NAMALWA (cell line): Measurements from ENCODE around the gene IMP4.

Experiments used
- DNase-seq: peaks from one replicate; pipeline ENCODE4 v3.0.0-alpha.2; 2015; ENCODE audit warnings: low spot score

Gene IMP4

DNA sequence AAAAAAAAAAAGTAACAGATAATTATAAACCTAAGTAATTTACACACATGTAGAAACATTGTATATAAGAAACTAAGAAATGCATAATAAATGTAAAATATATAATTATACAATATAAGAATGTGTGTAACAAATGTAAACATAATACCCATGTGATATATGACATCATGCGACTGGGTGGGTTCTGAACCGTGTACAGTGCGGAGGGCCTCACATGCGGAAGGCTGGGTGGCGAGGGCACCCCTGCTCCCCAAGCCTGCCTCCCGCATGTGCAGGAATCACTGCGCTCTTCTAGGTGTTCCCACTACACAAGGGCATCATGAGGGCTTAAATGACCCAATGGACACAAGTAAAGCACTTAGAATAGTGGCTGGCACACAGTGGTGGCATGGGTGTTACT is 15.2 kb downstream of the IMP4 start:
- no peak for DNase-seq

DNA sequence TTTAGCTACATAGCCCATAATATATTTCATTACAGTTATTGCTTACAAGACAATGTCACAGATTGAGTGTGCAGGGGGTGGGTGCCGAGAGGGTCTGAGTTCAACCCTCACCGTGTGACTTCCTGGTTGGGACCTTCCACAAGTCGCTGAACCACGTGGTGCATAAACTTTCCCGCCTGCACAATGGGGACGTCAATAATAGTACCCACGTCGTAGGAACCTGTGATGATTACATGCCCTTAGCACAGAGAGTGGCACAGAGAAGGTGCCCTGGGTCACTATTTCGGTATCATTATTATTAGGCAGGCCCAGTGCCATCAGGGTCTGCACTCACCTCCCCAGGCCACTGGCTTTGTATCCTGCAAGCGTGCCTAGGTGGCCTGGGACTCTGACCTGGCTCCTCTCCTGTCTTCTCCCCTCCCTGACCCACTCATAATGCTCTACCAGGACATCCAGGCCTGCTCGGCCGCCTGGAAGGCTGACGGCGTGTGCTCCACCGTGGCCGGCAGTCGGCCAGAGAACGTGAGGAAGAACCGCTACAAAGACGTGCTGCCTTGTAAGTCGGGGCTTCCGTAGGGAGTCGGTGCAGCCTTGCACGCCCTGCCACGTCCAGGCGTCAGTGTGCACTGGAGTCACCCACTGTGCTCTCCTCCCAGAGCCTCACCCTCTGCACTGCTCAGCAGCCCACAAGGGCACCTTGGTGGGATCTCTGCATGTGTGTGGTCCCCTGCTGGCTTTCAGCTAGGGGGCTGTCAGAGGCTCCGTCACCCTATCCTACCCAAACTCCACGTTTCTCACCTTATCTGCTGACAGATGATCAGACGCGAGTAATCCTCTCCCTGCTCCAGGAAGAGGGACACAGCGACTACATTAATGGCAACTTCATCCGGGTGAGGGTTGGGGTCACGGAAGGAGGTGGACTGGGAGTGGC is 16.0 kb downstream of the IMP4 start:
- no peak for DNase-seq

- DNase-seq: no peak
These were observed 16.8 kb downstream of the IMP4 start for GRCh38 chr2:130359466-130359865.

DNA sequence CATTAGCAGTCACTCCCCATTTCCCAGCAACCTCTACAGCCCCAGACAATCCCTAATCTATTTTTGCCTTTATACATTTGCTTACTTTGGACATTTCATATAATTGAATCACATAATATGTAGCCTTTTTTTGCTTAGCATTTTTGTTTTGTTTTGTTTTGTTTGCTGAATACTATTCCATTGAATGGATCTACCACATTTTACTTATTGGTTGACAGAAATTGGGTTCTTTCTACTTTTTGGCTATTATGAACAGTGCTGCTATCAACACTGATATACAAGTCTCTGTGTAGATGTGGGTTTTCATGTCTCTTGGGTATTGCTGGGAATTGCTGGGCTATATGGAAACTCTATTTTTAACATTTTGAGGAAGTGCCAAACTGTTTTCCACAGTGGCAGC is 20.8 kb downstream of the IMP4 start:
- DNase-seq: no peak

DNA sequence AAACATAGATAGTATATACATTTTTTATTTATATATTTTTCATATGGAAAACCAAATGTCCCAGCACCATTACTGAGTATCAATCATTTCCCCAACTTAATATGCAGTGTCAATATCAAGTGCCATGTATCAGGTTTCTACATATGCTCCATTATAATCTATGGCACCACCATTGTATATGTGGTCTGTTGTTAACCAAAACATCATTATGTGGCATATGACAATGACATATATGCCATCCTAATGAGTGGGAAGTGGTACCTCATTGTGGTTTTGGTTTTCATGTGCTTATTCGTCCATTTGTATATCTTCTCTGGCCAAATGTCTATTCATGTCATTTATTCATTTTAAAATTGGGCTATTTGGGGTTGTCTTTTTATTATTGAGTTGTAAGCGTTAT is 22.4 kb downstream of the IMP4 start:
- DNase-seq: no peak

GRCh38 chr2:130365963-130366362 is 23.3 kb downstream of the IMP4 start:
- no peak for DNase-seq

DNA sequence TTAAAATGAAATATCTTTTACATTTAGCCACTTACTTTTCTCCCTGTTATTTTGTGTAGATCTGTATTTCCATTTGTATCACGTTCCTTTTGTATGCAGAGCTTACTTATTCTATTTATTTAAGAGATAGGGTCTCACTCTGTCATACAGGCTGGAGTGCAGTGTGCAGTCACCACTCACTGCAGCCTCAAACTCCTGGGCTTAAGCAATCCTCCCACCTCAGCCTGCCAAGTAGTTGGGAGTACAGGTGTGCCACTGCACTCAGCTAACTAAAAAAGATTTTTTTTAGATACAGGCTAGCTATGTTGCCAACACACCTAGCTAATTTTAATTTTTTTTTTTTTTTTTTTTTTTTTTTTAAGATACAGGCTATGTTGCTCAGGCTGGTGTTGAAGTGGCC is 24.0 kb downstream of the IMP4 start:
- no peak for DNase-seq

GRCh38 chr2:130368786-130369185 is 26.1 kb downstream of the IMP4 start:
- DNase-seq: no peak

DNA sequence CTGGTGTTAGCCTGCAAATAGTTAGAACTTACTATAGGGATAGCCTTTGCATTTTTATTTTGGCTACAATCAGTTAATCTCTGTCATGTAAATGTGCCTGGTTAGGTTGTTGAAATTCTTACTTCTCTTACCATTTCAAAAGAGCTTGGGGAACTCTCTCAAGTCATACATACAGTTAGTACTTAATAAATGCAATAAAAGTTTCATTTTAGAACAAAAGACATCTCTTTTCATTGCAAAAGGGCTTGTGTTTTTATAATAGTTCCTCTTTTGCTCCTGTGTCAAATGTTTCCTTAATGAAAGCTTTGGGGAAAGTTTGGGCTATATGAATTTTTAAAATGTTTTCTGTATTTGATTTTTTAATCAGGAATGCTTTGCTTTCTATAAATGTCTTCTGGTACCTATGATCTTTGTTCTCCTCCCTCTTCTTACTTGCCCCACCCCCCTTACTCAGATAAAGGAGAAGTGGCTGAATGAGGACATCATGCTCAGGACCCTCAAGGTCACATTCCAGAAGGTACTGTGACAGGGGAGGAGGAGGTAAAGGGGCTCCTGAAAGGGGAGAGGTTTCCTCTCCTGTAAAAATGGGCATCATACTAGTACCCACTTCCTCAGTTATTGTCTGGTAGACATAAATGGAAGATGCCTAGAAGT is 26.7 kb downstream of the IMP4 start:
- no peak for DNase-seq

DNA sequence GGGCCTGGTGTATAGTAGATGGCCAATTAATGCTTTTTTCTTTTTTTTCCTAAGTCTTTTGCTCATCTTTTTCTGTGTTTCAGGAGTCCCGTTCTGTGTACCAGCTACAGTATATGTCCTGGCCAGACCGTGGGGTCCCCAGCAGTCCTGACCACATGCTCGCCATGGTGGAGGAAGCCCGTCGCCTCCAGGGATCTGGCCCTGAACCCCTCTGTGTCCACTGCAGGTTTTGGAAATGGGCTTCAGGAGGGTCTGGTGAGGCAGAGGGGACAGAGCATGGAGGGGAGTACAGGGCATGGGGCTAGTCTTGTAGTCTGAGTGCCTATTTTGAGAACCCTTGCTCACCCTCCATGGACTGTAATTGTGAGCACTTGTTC is 27.3 kb downstream of the IMP4 start:
- DNase-seq: no peak

- DNase-seq: no peak
These were observed 27.8 kb downstream of the IMP4 start for GRCh38 chr2:130370490-130370889.

- no peak for DNase-seq
These were observed 29.0 kb downstream of the IMP4 start for GRCh38 chr2:130371723-130372054.

DNA sequence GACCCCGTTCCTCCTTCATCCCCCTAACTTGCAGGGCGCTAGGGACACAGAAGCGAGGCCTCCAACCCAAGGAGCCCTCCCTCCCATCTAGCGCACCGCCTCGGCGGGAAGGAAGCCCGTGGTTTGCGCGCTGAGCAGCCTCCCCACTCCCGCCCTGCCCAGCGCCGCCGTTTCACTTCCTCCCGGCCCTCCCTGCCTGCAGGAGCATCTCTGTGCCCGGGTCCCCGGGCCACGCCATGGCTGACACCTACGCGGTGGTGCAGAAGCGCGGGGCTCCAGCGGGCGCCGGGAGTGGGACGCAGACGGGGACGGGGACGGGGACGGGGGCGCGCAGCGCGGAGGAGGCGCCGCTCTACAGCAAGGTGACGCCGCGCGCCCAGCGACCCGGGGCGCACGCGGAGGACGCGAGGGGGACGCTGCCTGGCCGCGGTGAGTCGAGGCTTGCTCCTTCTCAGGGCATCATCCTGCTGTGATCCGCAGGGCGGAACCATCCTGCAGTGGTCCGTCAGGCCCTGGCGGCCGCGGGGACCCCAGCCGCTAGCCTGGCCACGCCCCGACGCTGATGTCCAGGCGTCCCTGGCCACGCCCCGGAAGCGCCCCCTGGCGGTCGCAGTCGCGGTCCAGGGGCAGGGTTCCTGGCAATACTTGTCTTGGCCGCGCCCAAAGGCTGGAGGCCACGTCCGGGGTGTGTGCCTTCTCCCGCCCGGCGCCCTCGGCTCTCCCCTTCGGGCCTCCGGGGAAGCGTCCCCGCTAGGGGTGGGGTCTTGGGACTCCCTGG is 29.5 kb downstream of the IMP4 start:
- DNase-seq: peak; percentile 81

DNA sequence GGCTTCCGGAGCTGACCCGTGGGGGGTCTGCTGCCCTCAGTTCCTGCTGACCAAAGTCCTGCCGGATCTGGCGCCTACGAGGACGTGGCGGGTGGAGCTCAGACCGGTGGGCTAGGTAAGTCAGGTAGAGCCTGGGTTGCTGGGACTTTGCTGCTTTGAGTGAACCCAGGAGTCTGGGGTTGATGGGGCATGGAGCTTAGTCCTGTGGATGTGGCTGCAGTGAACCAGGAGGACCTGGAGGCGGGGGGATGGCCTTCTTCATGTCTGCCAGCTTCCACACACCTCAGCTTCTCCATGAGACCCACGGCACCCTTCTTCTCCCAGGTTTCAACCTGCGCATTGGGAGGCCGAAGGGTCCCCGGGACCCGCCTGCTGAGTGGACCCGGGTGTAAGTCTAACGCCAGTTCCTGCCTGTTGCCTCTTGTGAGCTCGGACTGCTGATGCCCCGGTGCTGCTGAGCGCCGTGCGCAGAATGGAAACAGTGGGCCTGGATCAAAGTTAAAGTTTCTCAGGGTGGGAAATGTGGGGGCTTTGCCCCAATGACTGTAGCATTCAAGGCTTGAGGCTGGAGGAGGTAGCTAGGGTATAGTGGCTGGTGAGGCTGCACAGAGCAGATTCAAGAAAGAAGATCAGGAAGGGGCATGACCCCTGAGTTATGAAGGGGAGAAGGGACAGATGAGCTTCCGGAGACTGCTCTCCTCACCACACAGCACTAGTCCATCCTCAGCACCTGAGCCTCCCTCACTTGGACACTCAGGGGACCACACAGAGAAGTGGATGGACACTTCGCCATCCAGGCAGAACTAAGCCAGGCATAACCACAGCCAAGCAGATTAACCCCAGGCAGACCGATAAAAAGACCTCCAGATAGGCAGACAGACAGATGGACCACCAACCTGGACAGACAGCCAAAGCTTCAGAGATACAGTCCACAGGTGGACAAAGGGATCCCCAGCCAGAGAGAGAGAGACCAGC is 30.4 kb downstream of the IMP4 start:
- no peak for DNase-seq

DNA sequence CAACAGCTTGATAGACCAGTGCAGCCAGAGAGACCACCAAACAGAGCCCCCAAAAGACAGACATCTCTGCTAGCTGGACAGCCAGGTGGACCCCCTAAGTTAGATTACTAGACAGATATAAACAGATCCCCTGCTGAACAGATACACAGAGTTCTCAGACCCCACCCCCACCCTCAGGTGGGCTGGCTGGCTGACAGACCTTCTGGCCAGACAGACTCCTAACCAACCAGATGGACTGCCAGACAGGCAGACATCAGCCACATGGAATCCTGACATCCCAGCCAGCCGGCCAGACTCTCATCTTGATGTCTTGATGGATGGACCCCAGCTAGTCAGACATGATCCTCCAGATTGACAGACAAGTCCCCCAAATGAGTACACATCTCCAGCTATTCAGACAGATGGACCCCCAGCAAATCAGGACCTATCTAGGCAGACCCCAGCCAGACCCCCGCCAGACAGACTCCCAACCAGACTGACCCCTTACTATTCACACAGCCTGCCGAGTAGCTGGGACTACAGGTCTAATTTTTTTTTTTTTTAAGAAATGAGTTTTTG is 31.2 kb downstream of the IMP4 start:
- no peak for DNase-seq

DNA sequence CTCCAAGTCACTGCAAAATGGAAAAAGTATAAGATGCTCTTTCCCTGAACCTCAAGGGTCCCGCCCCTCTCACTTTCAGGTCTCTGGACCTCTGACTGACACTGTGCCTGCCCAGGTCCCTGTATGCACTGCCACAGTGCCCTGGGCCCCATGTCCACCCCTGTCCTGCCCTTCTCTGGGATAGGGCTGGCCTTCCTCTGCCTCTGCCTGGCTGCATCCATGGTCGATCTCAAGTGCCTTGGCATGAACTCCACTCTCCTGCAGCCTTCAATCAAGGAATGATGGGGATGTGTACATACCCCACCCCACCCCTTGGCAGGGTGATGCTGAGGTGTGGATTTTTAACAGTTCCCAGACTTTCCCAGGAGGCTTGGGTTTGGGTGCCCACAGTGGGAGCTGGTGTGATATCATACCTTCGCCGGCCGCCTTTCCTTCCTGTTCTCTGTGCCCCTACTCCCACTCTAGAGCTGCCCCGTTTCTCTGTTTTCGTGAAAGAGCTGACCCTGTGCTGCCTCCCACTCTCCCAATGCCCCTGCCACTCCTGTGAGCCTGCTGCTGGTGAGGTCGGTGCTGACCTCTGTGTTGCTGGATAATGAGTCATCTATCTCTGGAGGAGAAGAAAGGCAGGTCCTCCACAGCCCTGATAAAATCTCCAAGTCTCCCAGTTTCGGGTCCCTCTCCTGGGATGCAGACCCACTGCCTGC is 32.0 kb downstream of the IMP4 start:
- DNase-seq: no peak

DNA sequence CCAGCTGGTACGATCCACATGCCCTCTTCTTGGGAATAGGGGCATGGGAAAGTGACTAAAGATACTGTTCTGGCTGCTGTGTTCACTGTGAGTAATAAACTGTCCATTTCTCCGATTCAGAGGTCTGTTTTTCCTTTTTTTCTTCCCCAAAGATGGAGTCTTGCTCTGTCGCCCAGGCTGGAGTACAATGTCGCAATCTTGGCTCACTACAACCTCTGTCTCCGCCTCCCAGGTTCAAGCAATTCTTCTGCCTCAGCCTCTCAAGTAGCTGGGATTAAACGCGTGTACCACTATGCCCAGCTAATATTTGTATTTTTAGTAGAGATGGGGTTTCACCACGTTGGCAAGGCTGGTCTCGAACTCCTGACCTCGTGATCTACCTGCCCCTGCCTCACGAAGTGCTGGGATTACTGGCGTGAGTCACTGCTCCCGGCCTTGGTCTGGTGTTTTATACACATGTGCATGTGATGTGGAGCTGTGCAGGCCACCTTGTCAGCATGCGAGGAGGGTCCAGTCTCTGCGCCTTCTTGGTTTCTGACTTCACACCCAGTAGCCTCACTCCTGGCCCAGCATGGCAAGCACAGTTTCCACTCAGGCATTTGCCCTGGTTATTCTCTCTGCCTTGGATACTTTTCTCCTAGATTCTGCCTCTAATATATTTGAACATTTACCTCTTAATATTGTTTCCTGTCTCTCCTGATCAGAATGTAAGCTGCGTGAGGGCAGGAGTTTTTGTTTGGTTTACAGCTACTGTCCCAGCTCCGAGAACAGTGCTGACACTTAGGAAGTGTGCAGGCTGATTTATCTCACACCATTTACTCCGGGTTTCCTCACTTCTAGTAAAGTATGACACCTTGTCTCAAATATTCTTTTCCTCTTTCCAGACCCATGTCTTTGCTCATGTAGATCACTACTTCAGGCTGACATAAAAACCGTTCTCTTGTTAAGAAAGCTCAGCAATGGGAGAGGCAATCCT is 32.9 kb downstream of the IMP4 start:
- no peak for DNase-seq

GRCh38 chr2:130376433-130377293 is 34.0 kb downstream of the IMP4 start:
- DNase-seq: peak; percentile 60

DNA sequence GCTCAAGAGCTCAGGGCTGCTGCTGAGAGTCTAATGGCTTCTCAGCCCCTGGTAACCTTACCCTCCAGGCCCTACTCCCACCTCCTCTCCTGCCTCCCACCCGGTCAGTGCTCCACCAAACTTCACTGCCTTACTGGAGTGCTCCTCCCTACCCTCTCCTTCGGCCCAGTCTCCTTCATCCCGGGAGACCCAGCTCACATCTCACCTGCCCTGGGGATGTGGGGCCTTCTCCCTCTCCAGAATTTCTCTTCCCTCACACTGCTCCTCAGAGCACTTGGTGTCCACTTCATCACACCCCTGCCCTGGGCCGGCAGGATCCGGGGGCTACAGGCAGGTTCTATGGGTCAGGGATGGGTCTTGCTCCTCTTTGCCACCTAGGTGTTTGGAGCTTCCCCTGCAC is 34.8 kb downstream of the IMP4 start:
- no peak for DNase-seq
